Measurements from ENCODE around the gene SHANK2. TPM values are rescaled to one million over a fixed set of nuclear protein-coding genes. Genes with fewer than 3 reads are reported as not detected.
A peak's percentile ranks its signal among the peaks of the same experiment; 100 is the strongest.

Gene SHANK2
- total RNA-seq, 1 donor from 2014 or later = 59.8 TPM

DNA sequence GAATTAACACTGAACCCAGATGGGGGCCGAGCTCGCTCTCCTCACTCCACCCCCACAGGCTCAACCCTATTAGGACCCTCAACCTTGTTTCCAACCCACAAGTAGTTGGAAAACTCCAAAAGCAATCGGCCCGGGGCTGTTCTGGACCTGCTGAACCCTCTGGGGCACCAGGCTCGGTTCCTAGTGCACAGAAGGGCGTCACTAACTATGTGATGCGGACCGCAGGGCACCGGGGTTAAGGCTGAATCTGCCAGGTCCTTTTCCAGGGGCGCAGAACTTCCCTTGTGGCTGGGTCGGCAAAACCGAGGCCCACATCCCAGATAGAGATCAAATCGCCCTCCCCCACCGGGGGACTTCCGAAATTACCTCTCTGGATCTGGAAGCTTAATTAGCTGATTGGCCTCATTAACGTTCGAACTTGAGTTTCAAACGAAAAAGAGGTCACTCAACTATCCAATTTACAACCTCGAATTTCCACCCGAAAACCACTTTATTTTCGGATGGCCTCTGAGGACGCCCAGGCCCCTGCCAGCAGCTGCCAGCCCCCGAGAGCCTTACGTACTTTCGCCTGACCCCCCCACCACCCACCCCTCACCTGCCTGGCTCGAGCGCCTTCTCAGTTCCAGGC lies 1.7 kb downstream of the SHANK2 start:
- DNase-seq = no peak
- TF ChIP-seq, protein P1, sequence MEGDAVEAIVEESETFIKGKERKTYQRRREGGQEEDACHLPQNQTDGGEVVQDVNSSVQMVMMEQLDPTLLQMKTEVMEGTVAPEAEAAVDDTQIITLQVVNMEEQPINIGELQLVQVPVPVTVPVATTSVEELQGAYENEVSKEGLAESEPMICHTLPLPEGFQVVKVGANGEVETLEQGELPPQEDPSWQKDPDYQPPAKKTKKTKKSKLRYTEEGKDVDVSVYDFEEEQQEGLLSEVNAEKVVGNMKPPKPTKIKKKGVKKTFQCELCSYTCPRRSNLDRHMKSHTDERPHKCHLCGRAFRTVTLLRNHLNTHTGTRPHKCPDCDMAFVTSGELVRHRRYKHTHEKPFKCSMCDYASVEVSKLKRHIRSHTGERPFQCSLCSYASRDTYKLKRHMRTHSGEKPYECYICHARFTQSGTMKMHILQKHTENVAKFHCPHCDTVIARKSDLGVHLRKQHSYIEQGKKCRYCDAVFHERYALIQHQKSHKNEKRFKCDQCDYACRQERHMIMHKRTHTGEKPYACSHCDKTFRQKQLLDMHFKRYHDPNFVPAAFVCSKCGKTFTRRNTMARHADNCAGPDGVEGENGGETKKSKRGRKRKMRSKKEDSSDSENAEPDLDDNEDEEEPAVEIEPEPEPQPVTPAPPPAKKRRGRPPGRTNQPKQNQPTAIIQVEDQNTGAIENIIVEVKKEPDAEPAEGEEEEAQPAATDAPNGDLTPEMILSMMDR (IDR thresholded peaks at IDR 0.05) = no peak
- H3K4me3 ChIP-seq = peak overlapping the region; percentile 62
- peaks cover 51% of the 10 kb centered on the region for H3K27me3 ChIP-seq (ENCODE audit: low read depth)
- H3K36me3 ChIP-seq = no peaks in the 10 kb centered on the region
- intact Hi-C loops (cut with DNase I) = no loop called here
- peaks cover 14% of the 10 kb centered on the region for H3K4me1 ChIP-seq
- ATAC-seq = no peak
- no peaks in the 10 kb centered on the region for H3K9me3 ChIP-seq
- no peak overlapping the region for H3K27ac ChIP-seq

DNA sequence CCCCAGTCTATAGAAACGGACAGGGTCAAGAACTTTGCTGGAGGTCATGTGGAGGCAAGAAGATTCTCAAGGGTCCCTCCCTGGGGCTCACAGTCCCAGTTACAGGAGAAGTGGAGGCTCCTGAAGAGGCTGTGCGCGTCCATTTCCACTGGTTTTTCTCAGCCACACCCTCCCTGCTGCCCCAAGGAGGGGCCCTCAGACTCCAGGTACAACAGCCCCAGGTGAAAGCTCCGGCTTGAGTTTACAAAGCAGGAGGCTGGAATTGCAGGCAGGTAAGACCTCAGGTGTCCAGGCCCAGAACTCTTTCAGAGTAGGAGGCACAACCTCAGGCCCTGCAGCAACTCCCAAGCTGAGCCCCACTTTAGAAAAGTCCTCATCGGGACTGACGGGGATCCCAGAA lies 3.1 kb downstream of the SHANK2 start:
- Histone ChIP-seq H3K27ac (no peak overlapping the region), H3K4me1 (peaks cover 13% of the 10 kb centered on the region), H3K9me3 (no peaks in the 10 kb centered on the region), H3K36me3 (no peaks in the 10 kb centered on the region), H3K27me3 (ENCODE audit: low read depth) (peaks cover 47% of the 10 kb centered on the region), H3K4me3 (no peak overlapping the region)
- ATAC-seq (no peak), DNase-seq (no peak)
- TF ChIP-seq, protein P1 (IDR thresholded peaks at IDR 0.05) = no peak
- intact Hi-C loops (cut with DNase I) = no loop called here

DNA sequence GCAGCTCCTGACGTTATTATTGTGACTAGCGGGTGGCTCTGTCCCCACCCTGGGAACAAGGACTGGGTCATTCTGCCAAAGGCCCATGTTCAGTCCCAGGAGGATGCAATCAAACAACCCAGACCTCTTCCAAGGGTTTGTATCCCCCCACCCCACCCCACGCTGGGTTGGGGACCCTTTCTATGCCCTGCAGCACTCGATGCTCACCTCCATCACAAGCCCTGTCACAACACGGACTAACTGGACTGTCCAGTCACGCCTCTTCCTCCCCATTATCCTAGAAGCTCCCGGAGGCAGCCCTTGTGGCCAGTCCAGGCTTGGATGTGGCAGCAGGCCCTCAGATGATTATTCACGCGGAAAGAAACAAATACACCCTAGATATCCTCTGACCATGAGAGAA lies 3.7 kb downstream of the SHANK2 start:
- no peaks in the 10 kb centered on the region for H3K36me3 ChIP-seq
- DNase-seq (no peak), ATAC-seq (no peak)
- H3K27me3 ChIP-seq (ENCODE audit: low read depth) = peaks cover 47% of the 10 kb centered on the region
- intact Hi-C loops (cut with DNase I) = no loop called here
- TF ChIP-seq, protein P1 (IDR thresholded peaks at IDR 0.05) = no peak
- no peak overlapping the region for H3K27ac ChIP-seq
- H3K9me3 ChIP-seq = no peaks in the 10 kb centered on the region
- no peak overlapping the region for H3K4me3 ChIP-seq
- peaks cover 7% of the 10 kb centered on the region for H3K4me1 ChIP-seq

DNA sequence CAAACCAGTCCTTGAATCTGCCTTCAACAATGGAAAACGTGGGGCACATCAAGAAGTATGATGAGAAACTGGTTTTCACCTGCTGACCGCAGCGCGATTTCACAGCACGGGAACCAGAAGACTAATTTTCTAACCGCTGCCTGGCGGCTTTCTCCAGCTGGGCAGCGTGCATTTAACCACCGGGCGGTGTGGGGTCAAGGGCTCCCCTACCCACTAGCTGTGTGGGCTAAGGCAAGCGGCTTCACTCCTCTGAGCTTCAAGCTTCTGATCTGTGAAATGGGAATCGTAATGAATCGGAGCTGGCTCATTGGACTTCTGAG lies 4.2 kb downstream of the SHANK2 start:
- ATAC-seq = no peak
- H3K9me3 ChIP-seq = no peaks in the 10 kb centered on the region
- TF ChIP-seq, protein P1 (IDR thresholded peaks at IDR 0.05) = no peak
- no peak for DNase-seq
- peaks cover 45% of the 10 kb centered on the region for H3K27me3 ChIP-seq (ENCODE audit: low read depth)
- H3K4me1 ChIP-seq = peaks cover 4% of the 10 kb centered on the region
- no peaks in the 10 kb centered on the region for H3K36me3 ChIP-seq
- no peak overlapping the region for H3K27ac ChIP-seq
- H3K4me3 ChIP-seq = no peak overlapping the region
- intact Hi-C loops (cut with DNase I) = no loop called here

DNA sequence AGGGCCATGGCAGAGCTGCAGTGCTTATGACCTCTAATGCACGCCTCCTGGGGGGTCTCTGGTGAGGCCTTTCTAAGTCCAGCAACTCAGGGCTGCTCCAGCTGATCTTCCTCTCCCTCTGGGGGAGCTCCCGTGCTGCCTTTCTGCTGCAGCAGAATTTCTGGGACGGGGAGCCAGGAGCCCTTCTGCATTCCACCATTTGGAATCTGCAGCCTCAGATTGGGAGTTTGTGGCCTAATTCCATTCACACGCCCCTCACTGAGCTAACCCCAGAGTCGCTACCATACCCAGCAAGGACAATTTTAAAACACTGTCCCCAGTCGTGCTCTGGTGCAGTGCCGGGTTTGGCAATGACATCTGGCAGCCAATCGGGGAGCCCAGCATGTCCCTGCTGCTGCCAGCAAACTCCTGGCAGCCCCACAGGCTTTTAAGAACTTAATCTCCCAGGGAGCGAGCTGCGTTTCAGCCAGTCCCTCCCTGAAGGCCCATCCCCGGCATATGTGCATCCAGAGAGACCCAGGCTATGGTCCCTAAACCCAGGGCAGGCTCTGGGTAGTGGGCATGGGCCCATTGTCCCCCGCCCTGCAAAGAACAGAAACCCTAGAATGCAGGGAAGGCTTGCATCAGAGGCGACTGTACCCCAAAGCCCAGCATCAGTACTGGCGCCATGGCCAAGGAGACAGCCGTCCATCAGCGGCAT lies 4.7 kb downstream of the SHANK2 start:
- ATAC-seq (no peak), DNase-seq (no peak)
- intact Hi-C loops (cut with DNase I) = no loop called here
- H3K4me1 ChIP-seq = peaks cover 4% of the 10 kb centered on the region
- no peaks in the 10 kb centered on the region for H3K9me3 ChIP-seq
- peaks cover 40% of the 10 kb centered on the region for H3K27me3 ChIP-seq (ENCODE audit: low read depth)
- H3K36me3 ChIP-seq = no peaks in the 10 kb centered on the region
- TF ChIP-seq, protein P1 (IDR thresholded peaks at IDR 0.05) = no peak
- H3K27ac ChIP-seq = no peak overlapping the region
- no peak overlapping the region for H3K4me3 ChIP-seq

All from lower lobe of right lung (tissue), 2 donors.